Skeletal muscle tissue (tissue), 2 donors: Measurements from ENCODE around the gene ARID1B. TPM values are rescaled to one million over a fixed set of nuclear protein-coding genes. Genes with fewer than 3 reads are reported as not detected.

Experiments used
- small RNA-seq: library from RNA; depleted of rRNA; stranded (forward); fragments of <200 nt; gene quantifications from one replicate; pipeline ENCODE3, GENCODE V24; 2014
- total RNA-seq: library from RNA; depleted of rRNA; stranded (reverse); fragments of >200 nt; gene quantifications from one replicate; pipeline ENCODE4 v1.2.3, GENCODE V29; 2014

The ARID1B gene
- total RNA-seq, 1 donor from 2014 or later, result 73.6 TPM

Small RNA genes within 50 kb of the gene (small RNA-seq; reads per million reads assigned to genes)
- gene AL355297.2 (0.32 reads per million, percentile 37 among the genes with 10 or more reads in this experiment), gene MIR4466 (not detected)
